HG03095 (cell line): ENCODE data around the gene DIP2C.
"Not testable (repeated sequence)": the region's sequence is repeated elsewhere in the genome, so short reads cannot be mapped to it uniquely, and the experiment has no call there.

Source experiments
- ATAC-seq: cut with Tn5 transposase; IDR thresholded peaks from one replicate; pipeline ENCODE4 v1.9.1; 2021; ENCODE audit warnings: moderate library complexity; ENCODE audit not compliant: unreplicated experiment

The DIP2C gene

GRCh38 chr10:489330-489729 lies 200.1 kb downstream of the DIP2C start:
- ATAC-seq = no peak

- no peak for ATAC-seq
Observed at GRCh38 chr10:488933-489215, 200.6 kb downstream of the DIP2C start.

- no peak for ATAC-seq
Observed at GRCh38 chr10:488081-488932, 201.2 kb downstream of the DIP2C start.

GRCh38 chr10:486666-487322 lies 202.7 kb downstream of the DIP2C start:
- ATAC-seq = no peak

- no peak for ATAC-seq
Observed at GRCh38 chr10:486206-486605, 203.3 kb downstream of the DIP2C start.

- ATAC-seq = no peak
Observed at GRCh38 chr10:485776-486175, 203.7 kb downstream of the DIP2C start.

GRCh38 chr10:484925-485661 lies 204.4 kb downstream of the DIP2C start:
- ATAC-seq = no peak

- no peak for ATAC-seq
Observed at GRCh38 chr10:484441-484924, 205.0 kb downstream of the DIP2C start.

- no peak for ATAC-seq
Observed at GRCh38 chr10:483261-483660, 206.2 kb downstream of the DIP2C start.

GRCh38 chr10:482848-483247 lies 206.6 kb downstream of the DIP2C start:
- ATAC-seq = no peak

- no peak for ATAC-seq
Observed at GRCh38 chr10:482051-482501, 207.4 kb downstream of the DIP2C start.

- no peak for ATAC-seq
Observed at GRCh38 chr10:481628-482027, 207.8 kb downstream of the DIP2C start.

GRCh38 chr10:480928-481552 lies 208.4 kb downstream of the DIP2C start:
- ATAC-seq = no peak

GRCh38 chr10:480498-480927 lies 209.0 kb downstream of the DIP2C start:
- ATAC-seq = no peak

GRCh38 chr10:479706-480497 lies 209.6 kb downstream of the DIP2C start:
- ATAC-seq = not testable (repeated sequence)

GRCh38 chr10:478471-479245 lies 210.8 kb downstream of the DIP2C start:
- no peak for ATAC-seq

GRCh38 chr10:477620-478019 lies 211.8 kb downstream of the DIP2C start:
- no peak for ATAC-seq

- no peak for ATAC-seq
Observed at GRCh38 chr10:476455-476780, 213.1 kb downstream of the DIP2C start.

- no peak for ATAC-seq
Observed at GRCh38 chr10:475709-476454, 213.6 kb downstream of the DIP2C start.
